Gastrocnemius medialis (tissue), 4 donors: ENCODE measurements around the gene SLC43A3.

Source experiments
- POLR2A ChIP-seq, 2 donors: fragments of 450-650 bp; IDR thresholded peaks; one replicate each; pipeline ENCODE4 v1.6.1; 2017; ENCODE audit warnings: antibody characterized with exemption in 2 of 2, mild to moderate bottlenecking in 2 of 2, moderate library complexity in 2 of 2
- TF ChIP-seq, protein P1 (sequence below), 5 experiments: fragments of 450-650 bp in 3 of 5; fragments of 200-600 bp in 2 of 5; sonication (generic) in 2 of 5; IDR thresholded peaks in 4 of 5; conservative IDR thresholded peaks in 1 of 5; 1 replicate in 4 of 5; 2 replicates in 1 of 5; pipeline ENCODE4 v1.5.1; 2016 to 2019; ENCODE audit warnings: antibody characterized with exemption in 5 of 5, mild to moderate bottlenecking in 3 of 5, moderate library complexity in 3 of 5

DNA sequence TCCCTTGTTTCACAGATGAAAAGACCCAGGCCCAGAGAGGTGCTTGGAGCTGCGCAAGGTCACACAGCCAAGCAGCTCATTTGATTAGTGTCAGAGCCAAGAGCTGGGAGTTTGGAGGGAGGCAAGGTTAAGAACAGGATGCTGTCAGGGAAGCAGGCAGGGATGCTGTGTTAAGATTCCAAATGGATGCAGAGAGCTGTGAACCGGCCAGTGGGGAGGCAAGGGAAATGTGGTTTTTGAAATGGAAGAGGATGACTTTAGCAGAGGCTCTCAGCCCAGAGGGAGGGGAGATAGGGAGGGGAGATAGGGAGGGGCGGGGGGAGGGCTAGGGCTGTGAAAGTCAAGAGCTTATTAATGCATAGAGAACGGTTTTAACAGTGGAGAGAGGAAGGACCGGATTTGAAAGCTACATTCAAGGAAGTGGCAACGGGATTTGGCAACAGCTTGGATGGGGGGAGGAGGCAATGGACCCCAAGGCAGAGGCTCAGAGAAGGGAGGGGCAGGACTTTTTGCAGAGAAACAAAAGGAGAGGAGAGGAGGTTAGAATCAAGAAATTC, 46.4 kb upstream of the SLC43A3 start:
- TF ChIP-seq, protein P1, sequence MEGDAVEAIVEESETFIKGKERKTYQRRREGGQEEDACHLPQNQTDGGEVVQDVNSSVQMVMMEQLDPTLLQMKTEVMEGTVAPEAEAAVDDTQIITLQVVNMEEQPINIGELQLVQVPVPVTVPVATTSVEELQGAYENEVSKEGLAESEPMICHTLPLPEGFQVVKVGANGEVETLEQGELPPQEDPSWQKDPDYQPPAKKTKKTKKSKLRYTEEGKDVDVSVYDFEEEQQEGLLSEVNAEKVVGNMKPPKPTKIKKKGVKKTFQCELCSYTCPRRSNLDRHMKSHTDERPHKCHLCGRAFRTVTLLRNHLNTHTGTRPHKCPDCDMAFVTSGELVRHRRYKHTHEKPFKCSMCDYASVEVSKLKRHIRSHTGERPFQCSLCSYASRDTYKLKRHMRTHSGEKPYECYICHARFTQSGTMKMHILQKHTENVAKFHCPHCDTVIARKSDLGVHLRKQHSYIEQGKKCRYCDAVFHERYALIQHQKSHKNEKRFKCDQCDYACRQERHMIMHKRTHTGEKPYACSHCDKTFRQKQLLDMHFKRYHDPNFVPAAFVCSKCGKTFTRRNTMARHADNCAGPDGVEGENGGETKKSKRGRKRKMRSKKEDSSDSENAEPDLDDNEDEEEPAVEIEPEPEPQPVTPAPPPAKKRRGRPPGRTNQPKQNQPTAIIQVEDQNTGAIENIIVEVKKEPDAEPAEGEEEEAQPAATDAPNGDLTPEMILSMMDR (IDR thresholded peaks at IDR 0.05 in 4 of 5, conservative IDR thresholded peaks at IDR 0.05 in 1 of 5), result no peak
- TF ChIP-seq POLR2A (IDR thresholded peaks at IDR 0.05), result no peak
